HEK293 (cell line): ENCODE measurements around the gene PIP4K2C.

Source experiments
- CTCF ChIA-PET: fragments of 350-600 bp; formaldehyde crosslinking; extraction: SDS; loops from one replicate; lab custom pipeline; 2021; ENCODE audit warnings: antibody characterized with exemption; lab: Yijun Ruan, JAX
- POLR2A ChIA-PET: fragments of 300-600 bp; formaldehyde crosslinking; extraction: SDS; loops from one replicate; lab custom pipeline; 2020; ENCODE audit warnings: antibody characterized with exemption, inconsistent platforms; lab: Yijun Ruan, JAX
- H3K27ac ChIP-seq: fragments of 200-500 bp; sonication (Bioruptor generic); 2 replicates; pipeline ENCODE4 v1.5.1; 2014; ENCODE audit warnings: low read depth, low read length, control low read depth, inconsistent platforms; ENCODE audit errors: extremely low read depth
- H3K36me3 ChIP-seq, 2 experiments: fragments of 200-500 bp in 1 of 2; sonication (Bioruptor generic) in 1 of 2; 1 replicate in 1 of 2; 2 replicates in 1 of 2; pipeline ENCODE4 v1.5.1; 2014 to 2017; ENCODE audit warnings: inconsistent platforms in 2 of 2, low read length in 2 of 2; ENCODE audit not compliant: control insufficient read depth in 2 of 2, insufficient read depth in 1 of 2
- H3K4me1 ChIP-seq: fragments of 200-500 bp; sonication (Bioruptor generic); 2 replicates; pipeline ENCODE4 v1.5.1; 2014; ENCODE audit warnings: mild to moderate bottlenecking, low read length, inconsistent platforms; ENCODE audit not compliant: control insufficient read depth, insufficient read depth
- H3K4me3 ChIP-seq: 2 replicates; pipeline ENCODE4 v1.5.1; 2011; ENCODE audit warnings: low read depth, mild to moderate bottlenecking, control low read depth, low read length, moderate library complexity
- H3K9me3 ChIP-seq: fragments of 200-500 bp; sonication (Bioruptor generic); 2 replicates; pipeline ENCODE4 v1.5.1; 2014; ENCODE audit warnings: low read depth, low read length, inconsistent platforms; ENCODE audit not compliant: control insufficient read depth, insufficient read depth
- EGR2 ChIP-seq: fragments of 450-650 bp; formaldehyde crosslinking; IDR thresholded peaks from 2 replicates; pipeline ENCODE4 v1.5.1; 2016; ENCODE audit warnings: low read depth, missing biosample characterization, missing genetic modification characterization
- PRDM2 ChIP-seq: fragments of 450-650 bp; formaldehyde crosslinking; IDR thresholded peaks from 2 replicates; pipeline ENCODE4 v1.5.1; 2016; ENCODE audit warnings: missing biosample characterization, missing genetic modification characterization, borderline replicate concordance
- SCRT1 ChIP-seq: fragments of 450-650 bp; formaldehyde crosslinking; IDR thresholded peaks from 2 replicates; pipeline ENCODE4 v1.5.1; 2016; ENCODE audit warnings: missing biosample characterization, missing genetic modification characterization, borderline replicate concordance
- SCRT2 ChIP-seq: fragments of 450-650 bp; formaldehyde crosslinking; IDR thresholded peaks from 2 replicates; pipeline ENCODE4 v1.5.1; 2016; ENCODE audit warnings: missing biosample characterization, missing genetic modification characterization
- WT1 ChIP-seq: fragments of 450-650 bp; formaldehyde crosslinking; IDR thresholded peaks from 2 replicates; pipeline ENCODE4 v1.5.1; 2016; ENCODE audit warnings: missing biosample characterization, missing genetic modification characterization
- ZBTB48 ChIP-seq: fragments of 450-650 bp; formaldehyde crosslinking; IDR thresholded peaks from 2 replicates; pipeline ENCODE4 v1.5.1; 2016; ENCODE audit warnings: missing biosample characterization, missing genetic modification characterization
- ZEB2 ChIP-seq: fragments of 450-650 bp; formaldehyde crosslinking; IDR thresholded peaks from 2 replicates; pipeline ENCODE4 v1.5.1; 2016; ENCODE audit warnings: missing biosample characterization, missing genetic modification characterization
- ZFHX2 ChIP-seq: fragments of 450-650 bp; formaldehyde crosslinking; conservative IDR thresholded peaks from 2 replicates; pipeline ENCODE4 v1.5.1; 2016; ENCODE audit warnings: missing biosample characterization, missing genetic modification characterization
- ZNF121 ChIP-seq: fragments of 450-650 bp; formaldehyde crosslinking; IDR thresholded peaks from 2 replicates; pipeline ENCODE4 v1.5.1; 2016; ENCODE audit warnings: missing biosample characterization, missing genetic modification characterization
- ZNF133 ChIP-seq: fragments of 450-650 bp; formaldehyde crosslinking; IDR thresholded peaks from 2 replicates; pipeline ENCODE4 v1.5.1; 2016; ENCODE audit warnings: missing biosample characterization, missing genetic modification characterization
- ZNF169 ChIP-seq: fragments of 450-650 bp; formaldehyde crosslinking; IDR thresholded peaks from 2 replicates; pipeline ENCODE4 v1.5.1; 2016; ENCODE audit warnings: missing biosample characterization, missing genetic modification characterization
- ZNF175 ChIP-seq: fragments of 450-650 bp; formaldehyde crosslinking; IDR thresholded peaks from 2 replicates; pipeline ENCODE4 v1.5.1; 2016; ENCODE audit warnings: missing biosample characterization, missing genetic modification characterization
- ZNF202 ChIP-seq: fragments of 450-650 bp; formaldehyde crosslinking; IDR thresholded peaks from 2 replicates; pipeline ENCODE4 v1.5.1; 2016; ENCODE audit warnings: missing biosample characterization, missing genetic modification characterization, borderline replicate concordance
- ZNF302 ChIP-seq: fragments of 450-650 bp; formaldehyde crosslinking; IDR thresholded peaks from 2 replicates; pipeline ENCODE4 v1.5.1; 2016; ENCODE audit warnings: missing biosample characterization, missing genetic modification characterization, low read depth
- ZNF501 ChIP-seq: fragments of 450-650 bp; formaldehyde crosslinking; IDR thresholded peaks from 2 replicates; pipeline ENCODE4 v1.5.1; 2016; ENCODE audit warnings: missing biosample characterization, missing genetic modification characterization
- ZNF514 ChIP-seq: fragments of 450-650 bp; formaldehyde crosslinking; IDR thresholded peaks from 2 replicates; pipeline ENCODE4 v1.5.1; 2016; ENCODE audit warnings: missing biosample characterization, missing genetic modification characterization
- ZNF654 ChIP-seq: fragments of 450-650 bp; formaldehyde crosslinking; IDR thresholded peaks from 2 replicates; pipeline ENCODE4 v1.5.1; 2016; ENCODE audit warnings: low read depth, missing biosample characterization, missing genetic modification characterization
- ZNF747 ChIP-seq: fragments of 450-650 bp; formaldehyde crosslinking; IDR thresholded peaks from 2 replicates; pipeline ENCODE4 v1.5.1; 2016; ENCODE audit warnings: missing biosample characterization, missing genetic modification characterization
- ZSCAN30 ChIP-seq: fragments of 450-650 bp; IDR thresholded peaks from 2 replicates; pipeline ENCODE4 v1.5.1; 2018; ENCODE audit warnings: missing biosample characterization, mild to moderate bottlenecking, missing genetic modification characterization, moderate library complexity
- ZXDB ChIP-seq: fragments of 450-650 bp; formaldehyde crosslinking; IDR thresholded peaks from 2 replicates; pipeline ENCODE4 v1.5.1; 2016; ENCODE audit warnings: missing biosample characterization, missing genetic modification characterization
- TF ChIP-seq, protein P1 (sequence below): fragments of 450-650 bp; formaldehyde crosslinking; IDR thresholded peaks from 2 replicates; pipeline ENCODE4 v1.5.1; 2016; ENCODE audit warnings: missing biosample characterization, missing genetic modification characterization

The PIP4K2C gene

DNA sequence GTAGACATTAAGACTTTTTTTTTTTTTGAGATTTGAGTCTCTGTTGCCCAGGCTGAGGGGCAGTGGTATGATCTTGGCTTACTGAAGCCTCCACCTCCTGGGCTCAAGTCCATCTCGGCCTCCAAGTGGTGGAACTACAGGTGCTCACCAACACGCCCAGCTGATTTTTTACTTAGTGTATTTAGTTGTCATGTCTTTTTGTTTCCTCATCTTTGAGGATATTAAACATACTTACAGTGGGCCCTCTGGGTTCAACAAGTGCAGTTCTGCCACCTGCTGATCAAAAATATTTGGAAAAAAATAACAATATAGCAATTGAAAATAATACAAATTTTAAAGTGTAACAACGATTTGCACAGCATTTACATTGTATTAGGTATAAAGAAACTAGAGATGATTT, 46.4 kb downstream of the PIP4K2C start:
- no peaks in the 10 kb centered on the region for H3K36me3 ChIP-seq
- ChIA-PET CTCF (interaction anchor here (0.7 to 2.7 kb wide), 4 partner anchors 21 to 269 kb away, joined by 3 to 17 read pairs (median 6); no protein-coding TSS in a partner anchor), POLR2A (no interaction called here)
- no peak for TF ChIP-seq ZNF175 (tag by site-specific recombination)
- TF ChIP-seq ZNF133 (tag by site-specific recombination), result no peak
- TF ChIP-seq ZNF169 (tag by site-specific recombination), result no peak
- TF ChIP-seq ZNF302 (tag by site-specific recombination), result no peak
- TF ChIP-seq ZBTB48 (tag by site-specific recombination), result no peak
- peak; percentile 58; the same call in 1 of the 2 replicates for TF ChIP-seq SCRT1 (tag by site-specific recombination)
- peak; percentile 67 for TF ChIP-seq SCRT2 (tag by site-specific recombination)
- TF ChIP-seq ZNF747 (tag by site-specific recombination), result no peak
- 0 out of 2 replicates have a peak, but pooled peaks have one; percentile 3 for TF ChIP-seq ZNF654
- TF ChIP-seq ZXDB (tag by site-specific recombination), result no peak
- TF ChIP-seq ZEB2 (tag by site-specific recombination), result no peak
- TF ChIP-seq WT1 (tag by site-specific recombination), result no peak
- TF ChIP-seq ZNF121, result no peak
- H3K4me3 ChIP-seq, result no peak overlapping the region
- no peak overlapping the region for H3K27ac ChIP-seq
- H3K9me3 ChIP-seq, result no peaks in the 10 kb centered on the region
- H3K4me1 ChIP-seq, result no peaks in the 10 kb centered on the region

DNA sequence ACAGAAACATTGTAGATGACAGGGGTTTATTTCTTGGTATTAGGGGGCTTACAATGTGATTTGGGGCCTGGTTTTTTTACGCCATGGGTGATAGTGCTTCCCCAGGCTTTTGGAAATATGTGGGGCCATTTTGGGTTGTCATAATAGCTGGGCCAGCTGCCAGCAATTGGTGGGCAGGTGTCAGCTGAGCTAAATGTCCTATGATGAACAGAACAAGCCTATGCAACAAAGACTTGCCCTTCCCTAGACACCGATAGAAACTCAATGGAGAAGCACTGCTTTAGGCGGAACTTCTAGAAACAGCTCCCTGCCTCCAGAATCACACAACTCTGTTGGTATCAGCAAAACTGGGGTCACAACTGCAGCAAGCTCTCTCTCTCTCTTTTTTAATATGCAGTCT, 47.1 kb downstream of the PIP4K2C start:
- CTCF ChIA-PET, result interaction anchor here (1.2 to 2.7 kb wide), 2 partner anchors 22 to 55 kb away, joined by 9 to 17 read pairs; no protein-coding TSS in a partner anchor
- TF ChIP-seq ZFHX2 (tag by site-specific recombination), result no peak
- no peak for TF ChIP-seq ZNF514 (tag by site-specific recombination)
- TF ChIP-seq ZNF133 (tag by site-specific recombination), result no peak
- no peak for TF ChIP-seq EGR2
- TF ChIP-seq, all 188 proteins: peak for 0

GRCh38 chr12:57640175-57641042, 49.4 kb downstream of the PIP4K2C start:
- Histone ChIP-seq H3K27ac (no peak overlapping the region), H3K4me1 (no peaks in the 10 kb centered on the region)
- CTCF ChIA-PET, result interaction anchor here (2.8 kb wide), 1 partner anchor 7 kb away, joined by 15 read pairs; the partner anchor contains the start of gene B4GALNT1
- TF ChIP-seq SCRT2 (tag by site-specific recombination), result peak; percentile 88
- no peak for TF ChIP-seq ZNF501
- TF ChIP-seq, protein P1, sequence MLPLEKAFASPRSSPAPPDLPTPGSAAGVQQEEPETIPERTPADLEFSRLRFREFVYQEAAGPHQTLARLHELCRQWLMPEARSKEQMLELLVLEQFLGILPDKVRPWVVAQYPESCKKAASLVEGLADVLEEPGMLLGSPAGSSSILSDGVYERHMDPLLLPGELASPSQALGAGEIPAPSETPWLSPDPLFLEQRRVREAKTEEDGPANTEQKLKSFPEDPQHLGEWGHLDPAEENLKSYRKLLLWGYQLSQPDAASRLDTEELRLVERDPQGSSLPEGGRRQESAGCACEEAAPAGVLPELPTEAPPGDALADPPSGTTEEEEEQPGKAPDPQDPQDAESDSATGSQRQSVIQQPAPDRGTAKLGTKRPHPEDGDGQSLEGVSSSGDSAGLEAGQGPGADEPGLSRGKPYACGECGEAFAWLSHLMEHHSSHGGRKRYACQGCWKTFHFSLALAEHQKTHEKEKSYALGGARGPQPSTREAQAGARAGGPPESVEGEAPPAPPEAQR (tag by site-specific recombination), result no peak
- TF ChIP-seq ZSCAN30, result no peak
- TF ChIP-seq PRDM2 (tag by site-specific recombination), result no peak
- no peak for TF ChIP-seq ZNF202 (tag by site-specific recombination)
- TF ChIP-seq, all 188 proteins: peak for 1
- H3K36me3 ChIP-seq, result no peaks in the 10 kb centered on the region
- H3K9me3 ChIP-seq, result no peaks in the 10 kb centered on the region
- POLR2A ChIA-PET, result no interaction called here
- H3K4me3 ChIP-seq, result no peak overlapping the region

More for the DNA sequence above, 47.1 kb downstream of the PIP4K2C start:
- Histone ChIP-seq H3K36me3 (no peaks in the 10 kb centered on the region), H3K4me3 (no peak overlapping the region), H3K9me3 (no peaks in the 10 kb centered on the region), H3K4me1 (no peaks in the 10 kb centered on the region), H3K27ac (no peak overlapping the region)
- POLR2A ChIA-PET, result interaction anchor here (0.6 to 1.0 kb wide), 2 partner anchors 19 to 267 kb away, joined by 3 to 9 read pairs; no protein-coding TSS in a partner anchor
